Measurements from ENCODE around the gene THBS3.
A peak's percentile ranks its signal among the peaks of the same experiment; 100 is the strongest.
"Not testable (repeated sequence)": the region's sequence is repeated elsewhere in the genome, so short reads cannot be mapped to it uniquely, and the experiment has no call there.

The THBS3 gene

DNA sequence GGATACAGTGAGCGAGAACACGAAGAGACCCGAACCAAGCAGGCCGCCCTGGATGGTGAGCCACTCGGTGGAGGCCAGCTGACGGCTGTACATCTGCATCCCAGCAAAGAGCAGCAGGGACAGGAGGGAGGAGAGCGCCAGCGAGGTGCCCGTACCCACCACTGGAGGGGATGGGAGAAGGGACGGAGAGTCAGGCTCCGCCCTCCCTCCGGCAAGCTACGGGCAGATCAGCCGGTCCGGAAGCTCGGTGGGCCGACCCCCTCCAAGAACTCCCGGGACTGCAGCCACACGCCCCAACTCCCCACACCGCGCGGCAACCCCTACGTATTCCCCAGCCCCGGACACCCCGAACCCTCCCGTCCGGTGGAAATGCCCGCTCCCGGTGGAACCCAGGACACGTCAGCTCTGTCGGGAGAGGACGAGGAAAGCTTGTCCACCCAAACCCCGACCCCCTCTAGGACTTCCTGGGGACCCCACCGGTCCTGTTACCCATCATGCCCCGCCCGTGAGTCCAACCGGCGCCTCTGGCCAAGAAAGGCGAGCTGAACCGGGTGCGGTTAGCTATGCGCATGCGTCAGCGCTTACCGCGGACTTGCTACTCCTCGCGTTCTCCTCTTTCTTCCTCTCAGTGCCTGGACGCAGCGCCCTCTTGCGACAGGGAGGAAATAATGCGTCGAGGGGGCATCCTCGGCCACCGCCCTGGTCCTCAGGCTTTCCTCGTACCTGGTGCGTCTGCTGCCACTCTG is 34.8 kb downstream of the THBS3 start, which contains the start of gene KRTCAP2:
Gene KRTCAP2, minus strand, starts transcription at position 573 of the 746 bp plus-strand sequence. Its CDS starts 80 bp downstream, at position 493.
- peak; percentile 83 for DNase-seq

DNA sequence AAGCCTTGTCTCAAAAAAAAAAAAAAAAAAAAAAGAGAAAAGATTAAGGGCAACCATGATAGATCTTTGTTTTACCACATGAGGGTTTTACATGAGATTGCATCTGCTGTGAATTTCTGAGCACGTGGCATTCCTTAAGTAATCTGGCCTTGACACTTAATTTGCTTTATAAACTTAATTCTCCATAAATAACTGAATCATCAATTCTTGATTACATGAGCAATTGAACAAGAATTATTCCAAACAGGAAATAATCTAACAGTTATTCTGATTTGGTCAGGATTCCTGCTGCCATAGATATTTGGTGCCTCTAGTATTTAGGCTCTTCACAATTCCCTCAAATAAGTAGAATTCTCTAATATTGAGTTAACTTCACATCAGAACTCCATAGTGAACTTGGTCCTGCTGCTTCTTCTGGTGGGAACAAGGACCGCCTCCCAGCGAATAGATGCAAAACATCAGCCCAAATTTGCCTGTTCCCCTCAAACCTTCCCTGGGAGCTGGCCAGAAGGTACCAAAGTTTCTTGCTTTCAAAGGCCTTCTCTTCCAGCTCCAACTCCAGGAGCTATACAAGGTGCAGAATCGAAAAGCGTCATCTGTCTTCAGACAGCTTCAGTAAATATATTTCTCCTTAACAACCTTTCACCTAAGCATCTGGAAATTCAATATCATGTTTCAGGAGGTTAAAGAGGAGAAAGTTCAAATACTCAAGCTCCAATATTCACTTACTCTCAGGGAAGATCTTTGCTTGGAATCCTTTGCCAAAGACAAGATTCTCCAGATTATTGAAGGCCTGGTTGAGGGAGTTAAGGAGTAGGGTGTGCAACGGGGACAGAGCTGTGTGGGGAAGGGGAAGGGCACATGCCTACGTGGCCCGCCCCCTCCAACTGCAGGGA is 35.6 kb downstream of the THBS3 start:
- DNase-seq = no peak

DNA sequence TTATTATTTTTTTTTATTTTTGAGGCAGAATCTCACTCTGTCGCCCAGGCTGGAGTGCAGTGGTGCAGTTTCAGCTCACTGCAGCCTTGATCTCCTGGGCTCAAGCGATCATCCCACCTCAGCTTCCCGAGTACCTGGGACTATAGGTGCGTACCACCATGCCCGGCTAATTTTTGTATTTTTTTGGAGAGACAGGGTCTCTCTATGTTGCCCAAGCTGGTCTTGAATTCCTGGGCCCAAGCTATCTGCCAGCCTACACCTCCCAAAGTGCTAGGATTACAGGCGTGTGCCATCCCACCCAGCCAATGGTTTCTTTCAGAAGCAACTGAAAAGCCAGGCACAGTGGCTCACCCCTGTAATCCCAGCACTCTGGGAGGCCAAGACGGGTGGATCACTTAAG is 36.9 kb downstream of the THBS3 start:
- no peak for DNase-seq

DNA sequence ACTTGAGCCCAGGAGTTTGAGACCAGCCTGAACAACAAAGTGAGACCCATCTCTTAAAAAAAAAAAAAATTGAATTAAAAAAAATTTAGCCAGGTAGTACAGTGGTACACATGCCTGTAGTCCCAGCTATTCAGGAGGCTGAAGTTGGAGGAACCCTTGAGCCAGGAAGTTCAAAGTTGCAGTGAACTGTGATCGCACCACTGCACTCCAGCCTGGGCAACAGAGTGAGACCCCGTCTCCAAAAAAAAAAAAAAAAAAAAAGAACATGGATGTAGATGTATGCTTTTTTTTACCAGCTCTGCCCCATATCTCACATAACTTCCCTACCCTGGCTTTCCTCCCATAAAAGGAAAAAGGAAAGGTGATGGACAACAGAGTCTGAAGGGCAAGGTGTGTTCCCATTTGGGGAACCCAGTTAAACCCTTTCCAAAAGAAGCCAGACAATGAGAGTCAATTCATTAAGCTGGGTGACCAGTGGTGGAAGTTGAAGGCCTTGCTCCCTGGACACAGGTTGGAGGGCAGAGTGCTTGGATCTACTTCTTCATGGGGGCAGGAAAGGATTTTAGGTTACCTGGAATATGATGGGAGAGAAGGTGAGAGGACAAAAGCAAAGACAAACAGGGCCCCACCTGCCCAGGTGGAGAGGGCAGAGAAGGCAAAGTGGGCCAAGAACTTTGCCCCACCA is 37.5 kb downstream of the THBS3 start:
- no peak for DNase-seq

DNA sequence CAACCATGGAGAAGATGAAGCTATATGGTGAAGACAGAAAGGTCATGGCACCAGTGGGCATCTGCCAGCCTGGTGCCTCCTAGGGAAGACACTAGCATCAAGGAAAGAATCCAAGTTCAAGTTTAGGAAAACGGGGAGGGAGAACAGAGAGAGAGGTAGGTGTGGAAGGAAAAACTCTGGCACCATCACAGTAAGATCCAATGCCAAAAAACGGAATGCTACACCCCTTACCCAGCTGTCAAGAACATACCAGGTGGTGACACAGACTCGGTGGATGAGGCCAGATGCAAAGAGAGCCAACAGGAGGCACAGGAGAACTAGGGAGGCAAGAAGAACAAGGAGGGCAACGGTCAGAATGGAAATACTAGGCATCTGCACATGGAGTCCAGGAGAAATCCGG is 38.2 kb downstream of the THBS3 start:
- DNase-seq = no peak

DNA sequence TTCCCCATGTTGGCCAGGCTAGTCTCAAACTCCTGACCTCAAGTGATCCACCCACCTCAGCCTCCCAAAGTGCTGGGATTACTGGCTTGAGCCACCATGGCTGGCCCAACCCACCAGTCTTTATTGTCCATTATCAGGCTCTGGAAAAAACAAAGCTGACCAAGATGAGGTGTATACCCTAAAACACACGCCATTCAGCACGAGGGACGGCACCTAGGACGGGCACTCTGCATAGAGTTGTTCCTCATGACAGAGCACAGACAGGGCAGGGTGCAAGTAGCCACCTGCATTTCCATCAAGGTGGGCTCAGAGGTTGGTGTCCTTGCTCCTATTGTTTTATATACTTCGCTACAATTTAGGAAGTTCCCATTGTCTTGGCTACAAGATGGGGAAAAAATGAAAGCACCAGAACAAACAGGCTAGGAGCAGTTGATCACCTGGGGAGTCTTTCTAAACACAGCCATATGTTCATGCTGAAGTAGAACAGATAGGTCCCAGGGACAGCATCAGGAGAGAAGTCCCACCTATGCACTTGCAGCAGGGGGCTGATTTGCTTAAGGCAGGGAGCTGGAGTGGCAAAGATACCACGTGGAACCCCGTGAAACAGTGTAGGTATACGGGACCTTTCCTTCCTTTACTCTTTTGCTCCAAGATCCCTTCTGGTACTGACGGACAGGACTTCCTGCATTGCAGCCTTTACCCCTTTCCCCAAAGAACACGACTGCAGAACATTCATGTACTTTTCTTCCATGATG is 39.1 kb downstream of the THBS3 start:
- no peak for DNase-seq

DNA sequence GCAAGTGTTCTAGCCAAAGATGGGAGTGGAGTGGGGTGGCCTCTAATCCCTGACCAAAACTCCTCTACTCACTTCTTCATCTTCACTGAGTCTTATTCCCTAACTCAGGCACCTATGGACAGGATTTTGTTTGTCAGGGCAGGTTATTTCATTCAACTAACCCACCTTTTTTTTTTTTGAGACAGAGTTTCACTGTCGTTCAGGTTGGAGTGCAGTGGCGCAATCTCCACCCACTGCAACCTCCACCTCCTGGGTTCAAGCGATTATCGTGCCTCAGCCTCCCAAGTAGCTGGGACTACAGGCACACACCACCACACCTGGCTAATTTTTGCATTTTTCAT is 39.6 kb downstream of the THBS3 start:
- DNase-seq = not testable (repeated sequence)

DNA sequence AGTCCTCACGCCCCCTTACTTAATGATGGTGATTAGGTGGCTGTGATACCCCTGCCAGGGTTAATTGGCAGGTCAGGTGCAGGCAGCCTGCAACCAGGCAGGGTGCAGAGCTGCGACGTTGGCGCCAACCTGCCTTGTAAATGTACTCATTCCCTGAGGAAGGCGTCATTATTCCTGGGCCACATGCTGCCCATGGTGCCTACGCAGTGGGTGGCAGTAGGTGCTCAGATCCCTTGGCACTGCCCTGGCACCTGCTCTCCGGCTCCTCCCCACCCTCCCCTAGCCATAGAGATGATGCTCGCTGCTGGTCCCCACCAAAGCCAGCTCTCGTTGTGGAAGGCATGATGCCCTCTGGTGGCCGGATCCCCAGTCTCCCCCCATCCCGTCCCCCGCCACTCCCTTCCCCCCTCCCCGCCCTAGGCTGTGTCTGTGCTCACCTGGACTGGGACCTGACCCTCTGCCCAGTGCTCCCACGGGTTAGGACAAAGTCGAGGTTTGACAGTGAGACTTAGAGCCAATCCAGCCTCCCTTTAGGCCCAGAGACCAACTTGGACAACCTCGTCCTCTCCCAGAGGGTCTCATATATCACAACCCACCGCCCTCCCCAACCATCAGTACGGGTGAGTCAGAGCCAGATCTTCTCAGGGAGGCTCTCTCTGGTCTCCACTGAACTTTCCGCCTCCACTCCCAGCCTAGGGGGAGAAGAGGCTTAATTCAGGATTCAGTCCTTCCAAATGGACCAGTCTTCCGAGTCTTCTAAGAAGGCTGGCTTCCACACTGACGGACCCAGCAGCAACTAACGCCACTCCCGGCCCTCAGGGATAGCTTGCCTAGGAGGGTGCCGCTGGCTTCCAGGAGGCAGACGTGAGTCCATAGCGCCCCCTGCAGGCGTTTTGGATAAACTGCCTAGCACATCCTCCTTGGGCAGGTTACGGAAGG is 40.3 kb downstream of the THBS3 start:
- DNase-seq = peak; percentile 61

DNA sequence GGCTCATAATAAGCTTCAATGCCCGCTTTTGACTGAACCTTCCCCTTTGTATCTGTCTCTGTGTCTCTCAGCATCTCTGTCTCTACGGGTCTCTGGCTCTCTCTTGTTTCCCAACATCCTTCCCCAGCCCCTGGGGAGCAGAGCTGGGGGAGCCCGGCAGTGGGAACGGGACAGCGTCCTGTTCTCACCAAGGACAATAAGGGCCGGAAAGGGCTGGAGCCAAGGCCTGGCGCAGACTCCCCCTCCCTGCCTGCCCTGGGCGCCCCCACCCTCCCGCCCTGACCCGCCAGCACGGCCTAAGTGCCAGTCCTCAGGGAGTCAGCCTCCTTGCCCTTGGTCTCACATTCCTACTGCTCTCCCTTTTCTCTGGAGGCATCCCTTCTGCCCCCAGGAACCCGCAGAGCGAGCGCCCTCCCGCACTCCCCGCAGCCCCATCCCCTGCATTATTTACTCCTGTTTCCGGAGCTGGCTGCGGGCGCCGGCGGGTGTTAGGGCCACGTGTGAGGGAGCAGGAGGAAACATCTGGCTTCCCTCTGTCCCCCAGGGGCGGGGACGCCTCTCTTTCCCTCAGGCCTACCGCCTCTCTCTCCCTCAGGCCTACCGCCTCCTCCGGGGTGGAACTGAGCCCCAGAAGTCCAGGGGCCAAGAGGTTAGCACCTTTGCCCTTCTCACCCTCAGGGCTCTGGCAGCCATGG is 41.1 kb downstream of the THBS3 start:
- DNase-seq = no peak

DNA sequence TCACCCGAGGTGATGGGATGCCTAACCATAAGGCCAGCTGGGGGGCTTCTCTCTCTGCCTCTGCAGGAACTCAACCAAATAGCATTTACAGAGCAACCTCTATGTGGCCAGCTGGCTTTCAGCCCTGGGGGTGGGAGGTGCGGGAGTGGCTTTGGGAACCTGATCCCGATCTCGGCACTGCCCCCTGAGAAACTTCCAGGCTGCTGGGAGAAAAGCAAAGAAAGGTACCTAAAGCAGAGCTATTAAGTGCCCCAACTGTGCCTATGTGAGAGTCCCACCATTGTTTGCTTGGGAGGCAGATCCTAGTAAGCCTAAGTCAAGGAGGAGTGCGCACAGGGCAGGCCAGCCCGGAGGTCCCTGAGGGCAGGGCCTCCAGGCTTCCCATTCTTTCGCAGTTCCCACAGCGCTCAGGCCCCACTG is 41.6 kb downstream of the THBS3 start:
- no peak for DNase-seq

DNA sequence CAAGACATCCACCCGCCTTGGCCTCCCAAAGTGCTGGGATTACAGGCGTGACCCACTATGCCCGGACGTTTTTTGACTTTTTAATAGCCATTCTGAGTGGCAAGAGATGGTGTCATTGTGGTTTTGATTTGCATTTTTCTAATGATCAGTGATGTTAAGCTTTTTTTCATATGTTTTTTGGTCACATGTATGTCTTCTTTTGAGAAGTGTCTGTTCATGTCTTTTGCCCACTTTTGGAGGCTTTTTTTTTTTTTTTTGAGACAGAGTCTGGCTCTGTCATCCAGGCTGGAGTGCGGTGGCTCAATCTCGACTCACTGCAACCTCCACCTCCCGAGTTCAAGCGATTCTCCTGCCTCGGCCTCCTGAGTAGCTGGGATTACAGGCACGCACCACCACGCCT is 43.1 kb downstream of the THBS3 start:
- not testable (repeated sequence) for DNase-seq

DNA sequence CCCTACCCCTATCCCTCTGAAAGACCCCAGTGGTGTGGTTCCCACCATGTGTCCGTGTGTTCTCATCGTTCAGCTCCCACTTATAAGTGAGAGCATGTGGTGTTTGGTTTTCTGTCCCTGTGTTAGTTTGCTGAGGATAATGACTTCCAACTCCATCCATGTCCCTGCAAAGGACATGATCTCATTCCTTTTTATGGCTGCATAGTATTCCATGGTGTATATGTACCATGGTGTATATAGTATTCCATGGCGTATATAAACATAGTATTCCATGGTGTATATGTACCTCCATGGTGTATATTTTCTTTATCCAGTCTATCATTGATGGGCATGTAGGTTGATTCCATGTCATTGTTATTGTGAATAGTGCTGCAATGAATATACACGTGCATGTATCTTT is 43.9 kb downstream of the THBS3 start:
- not testable (repeated sequence) for DNase-seq

DNA sequence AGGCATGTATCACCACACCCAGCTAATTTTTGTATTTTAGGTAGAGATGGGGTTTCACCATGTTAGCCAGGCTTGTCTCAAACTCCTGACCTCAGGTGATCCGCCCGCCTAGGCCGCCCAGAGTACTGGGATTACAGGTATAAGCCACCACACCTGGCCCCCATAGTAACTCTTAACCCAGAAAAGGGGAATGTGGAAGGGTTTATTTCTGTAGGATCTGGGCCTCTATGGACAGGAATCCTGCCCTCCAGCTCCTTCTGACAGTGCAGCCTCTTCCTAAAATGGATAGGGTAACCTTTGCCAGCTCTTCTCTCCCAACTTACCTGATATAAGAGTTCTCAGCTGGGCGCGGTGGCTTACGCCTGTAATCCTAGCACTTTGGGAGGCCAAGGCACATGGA is 45.1 kb downstream of the THBS3 start:
- not testable (repeated sequence) for DNase-seq

DNA sequence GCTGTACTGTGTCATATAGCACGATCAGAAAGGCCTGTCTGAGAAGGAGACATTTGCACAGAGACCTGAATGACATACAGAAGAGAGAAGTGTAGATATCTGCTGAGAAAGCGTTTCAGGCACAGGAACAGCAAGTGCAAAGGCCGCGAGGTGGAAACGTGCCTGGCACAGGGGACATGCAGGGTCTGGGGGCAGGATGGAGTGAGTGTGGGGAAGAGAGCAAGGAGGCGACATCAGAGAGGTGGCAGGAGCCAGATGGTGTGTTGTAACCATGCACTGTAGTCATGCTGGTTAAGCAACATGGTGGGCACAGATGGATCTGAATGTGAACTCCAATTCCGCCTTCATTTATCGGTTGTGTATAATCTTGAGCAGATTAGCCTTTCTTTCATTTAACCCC is 47.6 kb downstream of the THBS3 start:
- no peak for DNase-seq

DNA sequence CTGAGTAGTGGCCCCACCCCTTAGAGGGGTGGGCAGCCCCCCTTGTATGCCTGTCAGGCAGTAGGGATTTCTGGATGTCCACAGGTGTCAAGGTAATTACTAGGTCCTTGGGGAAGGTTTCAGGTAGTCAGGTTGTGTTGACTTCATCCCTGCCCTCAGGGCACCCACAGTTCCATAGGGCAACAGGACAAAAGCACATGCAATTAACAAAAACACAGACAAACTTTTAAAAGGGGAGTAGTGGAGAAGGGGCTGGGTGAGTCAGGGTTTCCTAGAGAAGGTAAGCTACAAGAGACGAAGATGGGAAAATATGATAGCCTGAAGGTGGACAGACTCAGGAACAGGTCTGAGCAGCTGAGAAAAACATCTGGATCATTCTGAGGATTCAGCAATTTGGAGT is 48.7 kb downstream of the THBS3 start:
- no peak for DNase-seq

DNA sequence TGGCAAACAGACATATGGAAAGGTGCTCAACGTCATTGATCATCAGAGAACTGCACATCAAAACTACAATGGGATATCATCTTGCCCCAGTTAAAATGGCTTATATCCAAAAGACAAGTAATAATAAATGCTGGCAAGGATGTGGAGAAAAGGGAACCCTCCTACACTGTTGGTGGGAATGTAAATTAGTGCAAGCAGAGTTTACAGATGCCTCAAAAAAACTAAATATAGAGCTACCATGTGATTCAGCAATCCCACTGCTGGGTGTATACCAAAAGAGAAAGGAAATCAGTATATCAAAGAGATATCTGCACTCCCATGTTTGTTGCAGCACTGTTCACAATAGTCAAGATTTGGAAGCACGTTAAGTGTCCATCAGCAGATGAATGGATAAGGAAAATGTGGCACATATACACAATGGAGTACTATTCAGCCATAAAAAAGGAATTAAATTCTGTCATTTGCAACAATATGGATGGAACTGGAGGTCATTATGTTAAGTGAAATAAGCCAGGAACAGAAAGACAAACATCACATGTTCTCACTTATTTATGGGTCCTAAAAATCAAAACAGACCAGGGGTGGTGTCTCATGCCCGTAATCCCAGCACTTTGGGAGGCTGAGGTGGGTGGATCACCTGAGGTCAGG is 51.6 kb downstream of the THBS3 start:
- not testable (repeated sequence) for DNase-seq

All from DMS 273 treated with DMSO at 0.1 percent for 48 hours (cell line).